SU-DHL-6 (cell line): Measurements from ENCODE around the gene EFCAB11.

ENCODE experiments used
- H2AFZ ChIP-seq: fragments of 200-600 bp; sonication (generic); 2 replicates; pipeline ENCODE4 v1.6.1; 2014; ENCODE audit warnings: low read depth, mild to moderate bottlenecking, moderate library complexity, mixed read lengths, antibody characterized with exemption, low read length; ENCODE audit not compliant: severe bottlenecking
- H3F3A ChIP-seq: fragments of 200-600 bp; shearing (Covaris generic); 2 replicates; pipeline ENCODE4 v1.6.0; 2016; ENCODE audit warnings: antibody characterized with exemption, mild to moderate bottlenecking; ENCODE audit not compliant: insufficient read depth
- H3K27ac ChIP-seq: fragments of 200-600 bp; sonication (generic); 2 replicates; pipeline ENCODE4 v1.5.1; 2016; ENCODE audit warnings: low read depth, mild to moderate bottlenecking, low read length, moderate library complexity, mixed read lengths
- H3K27me3 ChIP-seq: fragments of 200-600 bp; sonication (generic), shearing (Covaris generic); 2 replicates; pipeline ENCODE4 v1.6.0; 2014; ENCODE audit warnings: mild to moderate bottlenecking, low read length
- H3K36me3 ChIP-seq: fragments of 200-600 bp; sonication (generic); 2 replicates; pipeline ENCODE4 v1.6.1; 2014; ENCODE audit warnings: mild to moderate bottlenecking, low read length, mixed read lengths
- H3K4me2 ChIP-seq: fragments of 300-600, 200-600 bp; shearing (Covaris generic), sonication (generic); 2 replicates; pipeline ENCODE4 v1.6.0; 2014; ENCODE audit warnings: low read length, low read depth, mild to moderate bottlenecking; ENCODE audit not compliant: poor library complexity, severe bottlenecking
- H3K4me3 ChIP-seq: fragments of 200-600 bp; sonication (generic); 2 replicates; pipeline ENCODE4 v1.5.1; 2014; ENCODE audit warnings: antibody characterized with exemption, low read length, mild to moderate bottlenecking, mixed read lengths; ENCODE audit not compliant: insufficient read depth, poor library complexity, severe bottlenecking
- H3K79me2 ChIP-seq: fragments of 200-600 bp; sonication (generic); 2 replicates; pipeline ENCODE4 v1.6.1; 2014; ENCODE audit warnings: mild to moderate bottlenecking, low read length, moderate library complexity; ENCODE audit not compliant: insufficient read depth
- H3K9ac ChIP-seq: fragments of 200-600 bp; sonication (generic); 2 replicates; pipeline ENCODE4 v1.7.0; 2014; ENCODE audit warnings: mild to moderate bottlenecking, low read length
- H3K9me2 ChIP-seq: fragments of 200-600 bp; sonication (generic); replicated peaks from 2 replicates; pipeline ENCODE4 v1.6.1; 2014; ENCODE audit warnings: low read length; ENCODE audit not compliant: insufficient read depth
- H3K9me3 ChIP-seq: fragments of 200-600 bp; sonication (generic); 2 replicates; pipeline ENCODE4 v1.6.1; 2014; ENCODE audit warnings: low read length, mixed read lengths; ENCODE audit not compliant: insufficient read depth
- H4K20me1 ChIP-seq: fragments of 200-600 bp; sonication (generic); 2 replicates; pipeline ENCODE4 v1.6.1; 2014; ENCODE audit warnings: low read depth, mild to moderate bottlenecking, antibody characterized with exemption, low read length, moderate library complexity, mixed read lengths
- EZH2phosphoT487 ChIP-seq: fragments of 200-600 bp; sonication (generic), shearing (Covaris generic); conservative IDR thresholded peaks from 2 replicates; pipeline ENCODE4 v1.6.1; 2018; ENCODE audit warnings: mild to moderate bottlenecking, antibody characterized with exemption, low read length, moderate library complexity, mixed read lengths
- TF ChIP-seq, protein P1 (sequence below): fragments of 200-600 bp; sonication (generic); IDR thresholded peaks from one replicate; pipeline ENCODE4 v1.5.1; 2017; ENCODE audit warnings: antibody characterized with exemption, mild to moderate bottlenecking, low read length, moderate library complexity; ENCODE audit not compliant: insufficient read depth, poor library complexity, severe bottlenecking

Gene EFCAB11

DNA sequence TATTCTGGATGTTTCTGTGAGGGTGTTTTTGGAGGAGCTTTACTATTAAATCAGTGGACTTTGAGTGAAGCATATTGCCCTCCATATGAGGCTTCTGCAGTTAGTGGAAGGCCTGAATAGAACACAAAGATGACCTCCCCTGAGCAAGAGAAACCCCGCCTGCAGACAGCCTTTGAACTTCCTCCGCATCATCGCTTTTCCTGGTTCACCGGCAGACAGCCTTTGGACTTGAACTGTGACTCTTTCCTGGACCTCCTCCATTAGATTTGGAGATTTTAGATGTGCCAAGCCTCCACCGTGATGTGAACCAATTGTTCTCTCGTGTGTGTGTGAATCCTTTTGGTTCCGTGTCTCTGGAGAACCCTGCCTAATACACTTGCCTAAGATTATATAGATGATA lies 208.4 kb downstream of the EFCAB11 start:
- H3F3A ChIP-seq: no peaks in the 10 kb centered on the region
- H3K79me2 ChIP-seq: no peaks in the 10 kb centered on the region
- H3K27me3 ChIP-seq: no peaks in the 10 kb centered on the region
- peaks cover 10% of the 10 kb centered on the region; the same call in 1 of the 2 replicates for H3K9me3 ChIP-seq
- no peak overlapping the region for H2AFZ ChIP-seq
- H3K9me2 ChIP-seq: no peaks in the 10 kb centered on the region
- H4K20me1 ChIP-seq: no peaks in the 10 kb centered on the region
- no peak overlapping the region for H3K4me3 ChIP-seq
- no peak for TF ChIP-seq EZH2phosphoT487
- TF ChIP-seq, protein P1, sequence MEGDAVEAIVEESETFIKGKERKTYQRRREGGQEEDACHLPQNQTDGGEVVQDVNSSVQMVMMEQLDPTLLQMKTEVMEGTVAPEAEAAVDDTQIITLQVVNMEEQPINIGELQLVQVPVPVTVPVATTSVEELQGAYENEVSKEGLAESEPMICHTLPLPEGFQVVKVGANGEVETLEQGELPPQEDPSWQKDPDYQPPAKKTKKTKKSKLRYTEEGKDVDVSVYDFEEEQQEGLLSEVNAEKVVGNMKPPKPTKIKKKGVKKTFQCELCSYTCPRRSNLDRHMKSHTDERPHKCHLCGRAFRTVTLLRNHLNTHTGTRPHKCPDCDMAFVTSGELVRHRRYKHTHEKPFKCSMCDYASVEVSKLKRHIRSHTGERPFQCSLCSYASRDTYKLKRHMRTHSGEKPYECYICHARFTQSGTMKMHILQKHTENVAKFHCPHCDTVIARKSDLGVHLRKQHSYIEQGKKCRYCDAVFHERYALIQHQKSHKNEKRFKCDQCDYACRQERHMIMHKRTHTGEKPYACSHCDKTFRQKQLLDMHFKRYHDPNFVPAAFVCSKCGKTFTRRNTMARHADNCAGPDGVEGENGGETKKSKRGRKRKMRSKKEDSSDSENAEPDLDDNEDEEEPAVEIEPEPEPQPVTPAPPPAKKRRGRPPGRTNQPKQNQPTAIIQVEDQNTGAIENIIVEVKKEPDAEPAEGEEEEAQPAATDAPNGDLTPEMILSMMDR: no peak
- no peak overlapping the region for H3K9ac ChIP-seq
- H3K4me2 ChIP-seq: no peak overlapping the region
- no peak overlapping the region for H3K27ac ChIP-seq
- no peaks in the 10 kb centered on the region for H3K36me3 ChIP-seq
